MG63 (cell line): ENCODE measurements around the gene DVL2. TPM values are rescaled to one million over a fixed set of nuclear protein-coding genes. Genes with fewer than 3 reads are reported as not detected.
A peak's percentile ranks its signal among the peaks of the same experiment; 100 is the strongest.

ENCODE experiments used
- DNase-seq: peaks from one replicate; pipeline ENCODE4 v3.0.0-alpha.2; 2020
- H3K27me3 ChIP-seq: fragments of 250-450 bp; sonication (Bioruptor Pico); 2 replicates; pipeline ENCODE4 v1.5.1; 2020; ENCODE audit warnings: mild to moderate bottlenecking, moderate library complexity
- H3K36me3 ChIP-seq: fragments of 250-450 bp; sonication (Bioruptor Pico); 2 replicates; pipeline ENCODE4 v1.5.1; 2020; ENCODE audit warnings: mild to moderate bottlenecking, moderate library complexity
- H3K4me3 ChIP-seq: fragments of 250-450 bp; sonication (Bioruptor Pico); 2 replicates; pipeline ENCODE4 v1.5.1; 2020; ENCODE audit warnings: mild to moderate bottlenecking, moderate library complexity
- H3K9me3 ChIP-seq: fragments of 250-450 bp; sonication (Bioruptor Pico); 2 replicates; pipeline ENCODE4 v1.5.1; 2020; ENCODE audit warnings: mild to moderate bottlenecking, moderate library complexity
- total RNA-seq: library from RNA; depleted of rRNA; stranded (reverse); fragments of >200 nt; shearing (Covaris generic); gene quantifications from 2 replicates; pipeline ENCODE4 v1.2.3, GENCODE V29; 2014; ENCODE audit warnings: low replicate concordance

The DVL2 gene
- total RNA-seq, 1 experiment from 2014 or later = 26.2 TPM

GRCh38 chr17:7242717-7243452 is 8.6 kb upstream of the DVL2 start:
- Histone ChIP-seq H3K27me3 (no peaks in the 10 kb centered on the region), H3K4me3 (peak overlapping the region; percentile 91), H3K9me3 (no peaks in the 10 kb centered on the region), H3K36me3 (peaks cover 24% of the 10 kb centered on the region)
- peak; percentile 87 for DNase-seq

GRCh38 chr17:7241783-7242716 is 7.7 kb upstream of the DVL2 start, which contains the start of gene GABARAP:
Gene GABARAP, minus strand, starts transcription at chr17:7242449. Its CDS starts 119 bp downstream, at chr17:7242330.
- H3K36me3 ChIP-seq = peaks cover 29% of the 10 kb centered on the region
- peak; percentile 80 for DNase-seq
- no peaks in the 10 kb centered on the region for H3K9me3 ChIP-seq
- peak within 1 kb of the TSS; percentile 91 for H3K4me3 ChIP-seq
- no peaks in the 10 kb centered on the region for H3K27me3 ChIP-seq

GRCh38 chr17:7241090-7241733 is 6.9 kb upstream of the DVL2 start:
- H3K36me3 ChIP-seq = peaks cover 34% of the 10 kb centered on the region
- H3K4me3 ChIP-seq = peak overlapping the region; percentile 91
- H3K27me3 ChIP-seq = no peaks in the 10 kb centered on the region
- no peak for DNase-seq
- H3K9me3 ChIP-seq = no peaks in the 10 kb centered on the region

- Histone ChIP-seq H3K27me3 (no peaks in the 10 kb centered on the region), H3K36me3 (peaks cover 32% of the 10 kb centered on the region), H3K9me3 (no peaks in the 10 kb centered on the region), H3K4me3 (no peak overlapping the region; the same call in 1 of the 2 replicates)
- DNase-seq = no peak
These were observed 6.1 kb upstream of the DVL2 start for GRCh38 chr17:7240375-7240774.

GRCh38 chr17:7239091-7240027 is 5.0 kb upstream of the DVL2 start, which contains the start of gene PHF23:
Gene PHF23, minus strand, starts transcription at chr17:7239457. Its CDS starts 178 bp downstream, at chr17:7239279.
- Histone ChIP-seq H3K36me3 (peaks cover 41% of the 10 kb centered on the region), H3K9me3 (no peaks in the 10 kb centered on the region), H3K27me3 (no peaks in the 10 kb centered on the region), H3K4me3 (peak within 1 kb of the TSS; percentile 79)
- DNase-seq = peak; percentile 95

- peaks cover 41% of the 10 kb centered on the region for H3K36me3 ChIP-seq
- no peaks in the 10 kb centered on the region for H3K27me3 ChIP-seq
- H3K9me3 ChIP-seq = no peaks in the 10 kb centered on the region
- peak overlapping the region; percentile 79 for H3K4me3 ChIP-seq
- peak; percentile 40 for DNase-seq
These were observed 4.2 kb upstream of the DVL2 start for GRCh38 chr17:7238420-7239090.

- peaks cover 41% of the 10 kb centered on the region for H3K36me3 ChIP-seq
- peak overlapping the region; percentile 79 for H3K4me3 ChIP-seq
- DNase-seq = peak; percentile 51
- H3K9me3 ChIP-seq = no peaks in the 10 kb centered on the region
- H3K27me3 ChIP-seq = no peaks in the 10 kb centered on the region
These were observed 3.6 kb upstream of the DVL2 start for GRCh38 chr17:7237761-7238419.

- H3K27me3 ChIP-seq = no peaks in the 10 kb centered on the region
- H3K9me3 ChIP-seq = no peaks in the 10 kb centered on the region
- H3K4me3 ChIP-seq = peak overlapping the region; percentile 79
- DNase-seq = no peak
- peaks cover 41% of the 10 kb centered on the region for H3K36me3 ChIP-seq
These were observed 3.0 kb upstream of the DVL2 start for GRCh38 chr17:7237266-7237760.

GRCh38 chr17:7236808-7237207 is 2.5 kb upstream of the DVL2 start:
- peaks cover 41% of the 10 kb centered on the region for H3K36me3 ChIP-seq
- H3K4me3 ChIP-seq = no peak overlapping the region
- H3K9me3 ChIP-seq = no peaks in the 10 kb centered on the region
- H3K27me3 ChIP-seq = no peaks in the 10 kb centered on the region
- no peak for DNase-seq

GRCh38 chr17:7235693-7236665 is 1.7 kb upstream of the DVL2 start:
- H3K36me3 ChIP-seq = peaks cover 38% of the 10 kb centered on the region
- H3K9me3 ChIP-seq = no peaks in the 10 kb centered on the region
- DNase-seq = no peak
- H3K4me3 ChIP-seq = no peak overlapping the region
- H3K27me3 ChIP-seq = no peaks in the 10 kb centered on the region

- peaks cover 26% of the 10 kb centered on the region for H3K36me3 ChIP-seq
- DNase-seq = no peak
These were observed 625 bp downstream of the DVL2 start for GRCh38 chr17:7233701-7234082.

GRCh38 chr17:7232114-7232513 is 2.2 kb downstream of the DVL2 start:
- H3K4me3 ChIP-seq = no peak overlapping the region
- peaks cover 21% of the 10 kb centered on the region for H3K36me3 ChIP-seq
- no peaks in the 10 kb centered on the region for H3K27me3 ChIP-seq
- no peaks in the 10 kb centered on the region for H3K9me3 ChIP-seq
- no peak for DNase-seq

More at GRCh38 chr17:7233701-7234082, 625 bp downstream of the DVL2 start:
- Histone ChIP-seq H3K4me3 (peak overlapping the region; percentile 76), H3K9me3 (no peaks in the 10 kb centered on the region), H3K27me3 (no peaks in the 10 kb centered on the region)

- Histone ChIP-seq H3K36me3 (peaks cover 10% of the 10 kb centered on the region), H3K4me3 (no peak overlapping the region), H3K9me3 (no peaks in the 10 kb centered on the region), H3K27me3 (no peaks in the 10 kb centered on the region)
- DNase-seq = no peak
These were observed 4.8 kb downstream of the DVL2 start for GRCh38 chr17:7229504-7229903.

GRCh38 chr17:7228920-7229319 is 5.4 kb downstream of the DVL2 start:
- no peak for DNase-seq
- peaks cover 13% of the 10 kb centered on the region for H3K36me3 ChIP-seq
- no peak overlapping the region for H3K4me3 ChIP-seq
- H3K27me3 ChIP-seq = no peaks in the 10 kb centered on the region
- H3K9me3 ChIP-seq = no peaks in the 10 kb centered on the region
